ENCODE data around the gene SARDH. TPM values are rescaled to one million over a fixed set of nuclear protein-coding genes. Genes with fewer than 3 reads are reported as not detected.

The SARDH gene
- total and polyA plus RNA-seq, 9 of the 15 experiments (the other 6 are each of a cell fraction or from before 2014, with no cell fraction given), result 0.14 TPM; not detected in 8

DNA sequence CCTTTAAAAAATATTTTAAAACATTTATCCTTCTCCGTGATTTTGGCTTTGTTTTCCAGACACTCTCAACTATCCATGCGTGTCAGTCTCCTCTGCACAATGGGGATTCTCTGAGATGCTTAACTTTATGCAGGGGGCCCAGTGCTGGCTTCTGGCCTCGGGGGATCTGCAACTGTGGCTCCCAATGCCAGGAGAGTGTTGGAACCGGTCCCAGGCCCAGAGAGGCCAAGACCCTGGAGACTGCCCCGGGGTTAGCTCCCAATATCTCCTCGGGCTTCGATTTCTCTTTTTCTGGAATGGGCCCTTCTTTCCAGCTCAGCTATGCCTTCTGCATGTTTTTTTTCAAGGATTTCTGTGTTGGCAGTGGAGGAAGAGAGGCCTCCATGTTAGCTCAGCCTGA is 20.1 kb upstream of the SARDH start:
- no peak overlapping the region for H3K4me2 ChIP-seq (ENCODE audit: insufficient read depth, low read length)
- no peak overlapping the region for H3K4me3 ChIP-seq
- no peaks in the 10 kb centered on the region for H3K79me2 ChIP-seq (ENCODE audit: control insufficient read depth, insufficient read depth, low read length)
- H2AFZ ChIP-seq (ENCODE audit: low read depth, low read length), result no peak overlapping the region
- H3K9me1 ChIP-seq (ENCODE audit: control insufficient read depth, insufficient read depth, low read length), result no peaks in the 10 kb centered on the region
- H4K20me1 ChIP-seq (replicated peaks; ENCODE audit: control insufficient read depth, insufficient read depth, low read length), result no peaks in the 10 kb centered on the region
- intact Hi-C loops (cut with micrococcal nuclease) (no loop called here), in situ Hi-C loops (cut with MboI) (no loop called here)
- DNase-seq (ENCODE audit: extremely low read depth in 1 of 4, low spot score in 3 of 4) (no peak), FAIRE-seq (no peak), ATAC-seq (no peak)
- CTCF ChIA-PET (ENCODE audit: low intra/inter-chr PET ratio), result no interaction called here
- H3K9me3 ChIP-seq (replicated peaks; ENCODE audit: control insufficient read depth, insufficient read depth, low read depth, low read length), result no peaks in the 10 kb centered on the region
- H3K9ac ChIP-seq (ENCODE audit: insufficient read depth in 1 of 2, low read depth in 2 of 2, low read length in 2 of 2), result no peak overlapping the region
- WGBS (ENCODE audit: insufficient coverage, low coverage, missing lambda C conversion rate), result 0% methylated on average over 6 of the region's 7 CpGs
- H3K27ac ChIP-seq (ENCODE audit: extremely low read depth, low read depth, low read length), result no peak overlapping the region
- H3K4me1 ChIP-seq (replicated peaks in 1 of 2; ENCODE audit: control insufficient read depth in 2 of 2, insufficient read depth in 2 of 2, low read length in 2 of 2), result no peaks in the 10 kb centered on the region
- POLR2A ChIA-PET, result interaction anchor here (1.1 kb wide), 1 partner anchor 18 kb away, joined by 4 read pairs; no protein-coding TSS in a partner anchor
- no peaks in the 10 kb centered on the region for H3K36me3 ChIP-seq (ENCODE audit: control insufficient read depth, insufficient read depth, low read length)
- H3K27me3 ChIP-seq (ENCODE audit: control insufficient read depth in 2 of 2, insufficient read depth in 2 of 2, low read length in 2 of 2), result peaks cover 0 to 8% of the 10 kb centered on the region in 2 experiments; a peak in 1 of 5 replicates
- TF ChIP-seq ZNF184 (CRISPR knock-in tag; IDR thresholded peaks at IDR 0.05) (no peak), MIER1 (IDR thresholded peaks at IDR 0.05; ENCODE audit: low read depth) (no peak), DPF2 (IDR thresholded peaks at IDR 0.05) (no peak), NCOA6 (IDR thresholded peaks at IDR 0.05) (no peak), POLR2AphosphoS5 (IDR thresholded peaks at IDR 0.05; ENCODE audit: control insufficient read depth, insufficient read depth, low read depth, low read length) (no peak), PTBP1 (IDR thresholded peaks at IDR 0.05; ENCODE audit: low read depth, low read length) (no peak), GTF2F1 (IDR thresholded peaks at IDR 0.05; ENCODE audit: low read depth, low read length) (no peak), ELF4 (CRISPR knock-in tag; IDR thresholded peaks at IDR 0.05) (no peak), STAT5B (CRISPR knock-in tag; IDR thresholded peaks at IDR 0.05) (no peak), SP2 (IDR thresholded peaks at IDR 0.05; ENCODE audit: extremely low read depth, low read depth, low read length, poor library complexity, severe bottlenecking) (no peak), BRD4 (IDR thresholded peaks at IDR 0.05) (no peak), SAFB (IDR thresholded peaks at IDR 0.05; ENCODE audit: borderline replicate concordance, low read depth, low read length) (no peak), CSDE1 (IDR thresholded peaks at IDR 0.05) (no peak), ZNF431 (CRISPR knock-in tag; IDR thresholded peaks at IDR 0.05) (no peak), CBX1 (IDR thresholded peaks at IDR 0.05; ENCODE audit: low read depth) (no peak)
- TF ChIP-seq, protein P1, sequence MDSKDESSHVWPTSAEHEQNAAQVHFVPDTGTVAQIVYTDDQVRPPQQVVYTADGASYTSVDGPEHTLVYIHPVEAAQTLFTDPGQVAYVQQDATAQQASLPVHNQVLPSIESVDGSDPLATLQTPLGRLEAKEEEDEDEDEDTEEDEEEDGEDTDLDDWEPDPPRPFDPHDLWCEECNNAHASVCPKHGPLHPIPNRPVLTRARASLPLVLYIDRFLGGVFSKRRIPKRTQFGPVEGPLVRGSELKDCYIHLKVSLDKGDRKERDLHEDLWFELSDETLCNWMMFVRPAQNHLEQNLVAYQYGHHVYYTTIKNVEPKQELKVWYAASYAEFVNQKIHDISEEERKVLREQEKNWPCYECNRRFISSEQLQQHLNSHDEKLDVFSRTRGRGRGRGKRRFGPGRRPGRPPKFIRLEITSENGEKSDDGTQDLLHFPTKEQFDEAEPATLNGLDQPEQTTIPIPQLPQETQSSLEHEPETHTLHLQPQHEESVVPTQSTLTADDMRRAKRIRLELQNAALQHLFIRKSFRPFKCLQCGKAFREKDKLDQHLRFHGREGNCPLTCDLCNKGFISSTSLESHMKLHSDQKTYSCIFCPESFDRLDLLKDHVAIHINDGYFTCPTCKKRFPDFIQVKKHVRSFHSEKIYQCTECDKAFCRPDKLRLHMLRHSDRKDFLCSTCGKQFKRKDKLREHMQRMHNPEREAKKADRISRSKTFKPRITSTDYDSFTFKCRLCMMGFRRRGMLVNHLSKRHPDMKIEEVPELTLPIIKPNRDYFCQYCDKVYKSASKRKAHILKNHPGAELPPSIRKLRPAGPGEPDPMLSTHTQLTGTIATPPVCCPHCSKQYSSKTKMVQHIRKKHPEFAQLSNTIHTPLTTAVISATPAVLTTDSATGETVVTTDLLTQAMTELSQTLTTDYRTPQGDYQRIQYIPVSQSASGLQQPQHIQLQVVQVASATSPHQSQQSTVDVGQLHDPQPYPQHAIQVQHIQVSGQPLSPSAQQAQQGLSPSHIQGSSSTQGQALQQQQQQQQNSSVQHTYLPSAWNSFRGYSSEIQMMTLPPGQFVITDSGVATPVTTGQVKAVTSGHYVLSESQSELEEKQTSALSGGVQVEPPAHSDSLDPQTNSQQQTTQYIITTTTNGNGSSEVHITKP (IDR thresholded peaks at IDR 0.05; ENCODE audit: partially characterized antibody), result no peak
- no TSS peak for BruUV-seq (replicated peaks)
